Measurements from ENCODE around the gene PRDM7. TPM values are rescaled to one million over a fixed set of nuclear protein-coding genes. Genes with fewer than 3 reads are reported as not detected.
"Not testable (repeated sequence)": the region's sequence is repeated elsewhere in the genome, so short reads cannot be mapped to it uniquely, and the experiment has no call there.

The PRDM7 gene
- total RNA-seq, 1 donor from 2014 or later = not detected

GRCh38 chr16:90097010-90097684 lies 20.0 kb upstream of the PRDM7 start:
- not testable (repeated sequence) for H3K4me1 Mint-ChIP-seq (ENCODE audit: low read depth, unreplicated experiment); H3K27me3 Mint-ChIP-seq (ENCODE audit: low read depth, unreplicated experiment); FAIRE-seq; H3K27ac ChIP-seq (ENCODE audit: low read depth, low read length); H3K36me3 ChIP-seq (ENCODE audit: insufficient read depth, low read length); H3K9me3 ChIP-seq (ENCODE audit: insufficient read depth, low read depth, low read length); H2AFZ ChIP-seq (ENCODE audit: low read depth, low read length); DNase-seq (ENCODE audit: low read depth); H3K9me3 Mint-ChIP-seq (ENCODE audit: unreplicated experiment); H3K27me3 ChIP-seq (ENCODE audit: insufficient read depth, low read length); H3K4me3 Mint-ChIP-seq (ENCODE audit: unreplicated experiment); H3K9ac ChIP-seq (ENCODE audit: low read length); H3K27ac Mint-ChIP-seq (ENCODE audit: unreplicated experiment); H3K4me2 ChIP-seq (ENCODE audit: low read length); H3K4me1 ChIP-seq (ENCODE audit: insufficient read depth, low read length); H3K4me3 ChIP-seq (ENCODE audit: insufficient read depth, low read depth, low read length); H4K20me1 ChIP-seq (ENCODE audit: insufficient read depth, low read length); H3K36me3 Mint-ChIP-seq (ENCODE audit: low read depth, unreplicated experiment); H3K79me2 ChIP-seq (ENCODE audit: insufficient read depth, low read length)

GRCh38 chr16:90094791-90095190 lies 17.7 kb upstream of the PRDM7 start:
- FAIRE-seq; H3K9me3 ChIP-seq (ENCODE audit: insufficient read depth, low read depth, low read length); H3K27me3 Mint-ChIP-seq (ENCODE audit: low read depth, unreplicated experiment); H3K9ac ChIP-seq (ENCODE audit: low read length); H3K79me2 ChIP-seq (ENCODE audit: insufficient read depth, low read length); H4K20me1 ChIP-seq (ENCODE audit: insufficient read depth, low read length); H3K4me3 Mint-ChIP-seq (ENCODE audit: unreplicated experiment); H3K4me1 ChIP-seq (ENCODE audit: insufficient read depth, low read length); H3K4me3 ChIP-seq (ENCODE audit: insufficient read depth, low read depth, low read length); H3K27ac Mint-ChIP-seq (ENCODE audit: unreplicated experiment); H2AFZ ChIP-seq (ENCODE audit: low read depth, low read length); H3K36me3 Mint-ChIP-seq (ENCODE audit: low read depth, unreplicated experiment); H3K36me3 ChIP-seq (ENCODE audit: insufficient read depth, low read length); H3K27me3 ChIP-seq (ENCODE audit: insufficient read depth, low read length); H3K4me2 ChIP-seq (ENCODE audit: low read length); H3K27ac ChIP-seq (ENCODE audit: low read depth, low read length); H3K4me1 Mint-ChIP-seq (ENCODE audit: low read depth, unreplicated experiment); H3K9me3 Mint-ChIP-seq (ENCODE audit: unreplicated experiment); DNase-seq (ENCODE audit: low read depth): not testable (repeated sequence)

GRCh38 chr16:90094296-90094695 lies 17.2 kb upstream of the PRDM7 start:
- H3K27ac Mint-ChIP-seq (ENCODE audit: unreplicated experiment) = not testable (repeated sequence)

GRCh38 chr16:90093799-90094198 lies 16.7 kb upstream of the PRDM7 start:
- not testable (repeated sequence) for H3K36me3 Mint-ChIP-seq (ENCODE audit: low read depth, unreplicated experiment); H3K27ac ChIP-seq (ENCODE audit: low read depth, low read length); H3K4me3 ChIP-seq (ENCODE audit: insufficient read depth, low read depth, low read length); H3K4me1 ChIP-seq (ENCODE audit: insufficient read depth, low read length); H3K27ac Mint-ChIP-seq (ENCODE audit: unreplicated experiment); H3K9ac ChIP-seq (ENCODE audit: low read length); H2AFZ ChIP-seq (ENCODE audit: low read depth, low read length); FAIRE-seq; H3K9me3 Mint-ChIP-seq (ENCODE audit: unreplicated experiment); H3K27me3 Mint-ChIP-seq (ENCODE audit: low read depth, unreplicated experiment); H3K79me2 ChIP-seq (ENCODE audit: insufficient read depth, low read length); DNase-seq (ENCODE audit: low read depth); H3K9me3 ChIP-seq (ENCODE audit: insufficient read depth, low read depth, low read length); H4K20me1 ChIP-seq (ENCODE audit: insufficient read depth, low read length); H3K27me3 ChIP-seq (ENCODE audit: insufficient read depth, low read length); H3K4me2 ChIP-seq (ENCODE audit: low read length); H3K4me3 Mint-ChIP-seq (ENCODE audit: unreplicated experiment); H3K36me3 ChIP-seq (ENCODE audit: insufficient read depth, low read length); H3K4me1 Mint-ChIP-seq (ENCODE audit: low read depth, unreplicated experiment)

More at GRCh38 chr16:90094296-90094695, 17.2 kb upstream of the PRDM7 start:
- not testable (repeated sequence) for H3K36me3 ChIP-seq (ENCODE audit: insufficient read depth, low read length); H3K4me1 Mint-ChIP-seq (ENCODE audit: low read depth, unreplicated experiment); H3K79me2 ChIP-seq (ENCODE audit: insufficient read depth, low read length); H3K4me2 ChIP-seq (ENCODE audit: low read length); DNase-seq (ENCODE audit: low read depth); H3K27me3 ChIP-seq (ENCODE audit: insufficient read depth, low read length); H3K4me3 ChIP-seq (ENCODE audit: insufficient read depth, low read depth, low read length); H3K27ac ChIP-seq (ENCODE audit: low read depth, low read length); H3K9ac ChIP-seq (ENCODE audit: low read length); H3K9me3 ChIP-seq (ENCODE audit: insufficient read depth, low read depth, low read length); H3K36me3 Mint-ChIP-seq (ENCODE audit: low read depth, unreplicated experiment); H3K4me1 ChIP-seq (ENCODE audit: insufficient read depth, low read length); H3K27me3 Mint-ChIP-seq (ENCODE audit: low read depth, unreplicated experiment); H2AFZ ChIP-seq (ENCODE audit: low read depth, low read length); FAIRE-seq; H3K9me3 Mint-ChIP-seq (ENCODE audit: unreplicated experiment); H3K4me3 Mint-ChIP-seq (ENCODE audit: unreplicated experiment); H4K20me1 ChIP-seq (ENCODE audit: insufficient read depth, low read length)

GRCh38 chr16:90092781-90093180 lies 15.7 kb upstream of the PRDM7 start:
- H3K79me2 ChIP-seq (ENCODE audit: insufficient read depth, low read length); H3K36me3 ChIP-seq (ENCODE audit: insufficient read depth, low read length); H3K4me2 ChIP-seq (ENCODE audit: low read length); H3K36me3 Mint-ChIP-seq (ENCODE audit: low read depth, unreplicated experiment); H3K4me3 Mint-ChIP-seq (ENCODE audit: unreplicated experiment); H4K20me1 ChIP-seq (ENCODE audit: insufficient read depth, low read length); H3K9me3 Mint-ChIP-seq (ENCODE audit: unreplicated experiment); H3K27ac Mint-ChIP-seq (ENCODE audit: unreplicated experiment); FAIRE-seq; H2AFZ ChIP-seq (ENCODE audit: low read depth, low read length); H3K27me3 ChIP-seq (ENCODE audit: insufficient read depth, low read length); H3K9me3 ChIP-seq (ENCODE audit: insufficient read depth, low read depth, low read length); DNase-seq (ENCODE audit: low read depth); H3K27me3 Mint-ChIP-seq (ENCODE audit: low read depth, unreplicated experiment); H3K4me1 ChIP-seq (ENCODE audit: insufficient read depth, low read length); H3K4me1 Mint-ChIP-seq (ENCODE audit: low read depth, unreplicated experiment); H3K4me3 ChIP-seq (ENCODE audit: insufficient read depth, low read depth, low read length); H3K9ac ChIP-seq (ENCODE audit: low read length); H3K27ac ChIP-seq (ENCODE audit: low read depth, low read length): not testable (repeated sequence)
